LNCAP (cell line): ENCODE data around the gene MMP26.

Experiments
- TF ChIP-seq, protein P1 (sequence below): fragments of 450-650 bp; IDR thresholded peaks from 2 replicates; pipeline ENCODE4 v1.5.1; 2017; ENCODE audit warnings: mild to moderate bottlenecking

The MMP26 gene

GRCh38 chr11:4704054-4704789 lies at the start of gene MMP26:
Gene MMP26 (plus strand): TSS chr11:4704784.
- TF ChIP-seq, protein P1, sequence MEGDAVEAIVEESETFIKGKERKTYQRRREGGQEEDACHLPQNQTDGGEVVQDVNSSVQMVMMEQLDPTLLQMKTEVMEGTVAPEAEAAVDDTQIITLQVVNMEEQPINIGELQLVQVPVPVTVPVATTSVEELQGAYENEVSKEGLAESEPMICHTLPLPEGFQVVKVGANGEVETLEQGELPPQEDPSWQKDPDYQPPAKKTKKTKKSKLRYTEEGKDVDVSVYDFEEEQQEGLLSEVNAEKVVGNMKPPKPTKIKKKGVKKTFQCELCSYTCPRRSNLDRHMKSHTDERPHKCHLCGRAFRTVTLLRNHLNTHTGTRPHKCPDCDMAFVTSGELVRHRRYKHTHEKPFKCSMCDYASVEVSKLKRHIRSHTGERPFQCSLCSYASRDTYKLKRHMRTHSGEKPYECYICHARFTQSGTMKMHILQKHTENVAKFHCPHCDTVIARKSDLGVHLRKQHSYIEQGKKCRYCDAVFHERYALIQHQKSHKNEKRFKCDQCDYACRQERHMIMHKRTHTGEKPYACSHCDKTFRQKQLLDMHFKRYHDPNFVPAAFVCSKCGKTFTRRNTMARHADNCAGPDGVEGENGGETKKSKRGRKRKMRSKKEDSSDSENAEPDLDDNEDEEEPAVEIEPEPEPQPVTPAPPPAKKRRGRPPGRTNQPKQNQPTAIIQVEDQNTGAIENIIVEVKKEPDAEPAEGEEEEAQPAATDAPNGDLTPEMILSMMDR, result no peak

DNA sequence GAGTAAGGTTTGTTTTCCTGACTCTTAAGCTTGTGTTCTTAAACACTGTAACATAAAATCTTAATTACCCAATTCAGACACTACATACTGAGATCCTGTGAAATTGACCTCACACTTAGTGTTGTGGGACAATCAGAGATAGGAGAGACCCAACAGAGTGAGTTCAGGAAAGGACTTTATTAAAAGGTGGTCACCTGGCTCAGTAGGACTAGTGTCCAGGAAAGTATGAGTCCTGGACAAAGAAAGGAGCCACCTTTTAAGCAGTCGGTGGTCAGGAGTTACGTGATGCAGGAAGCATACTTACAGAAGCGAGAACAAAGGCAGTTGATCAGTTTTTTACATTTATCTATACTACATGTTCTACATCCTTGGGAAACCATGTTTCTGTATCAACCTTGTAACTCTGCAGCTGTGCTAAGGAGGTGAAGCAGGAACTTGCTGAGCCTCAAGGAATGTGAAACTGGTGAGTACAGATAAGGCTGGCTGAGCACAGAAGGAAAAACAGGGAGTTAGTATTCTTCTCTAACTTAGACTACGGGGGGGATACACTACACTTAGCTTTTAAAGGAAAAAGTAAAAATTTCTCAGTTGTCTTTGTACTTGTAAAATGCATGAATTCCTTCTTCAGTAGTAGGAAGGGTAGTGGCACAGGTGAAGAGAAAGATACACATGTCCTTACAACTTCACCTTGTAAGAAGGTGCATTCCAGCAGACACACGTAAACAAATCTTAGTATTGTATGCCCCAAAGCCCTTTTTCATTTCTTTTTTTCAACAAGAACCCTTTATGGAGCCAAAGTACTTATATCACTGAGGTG lies 45.7 kb upstream of the MMP26 start:
- TF ChIP-seq, protein P1, result no peak

- TF ChIP-seq, protein P1, result no peak
These were observed 41.7 kb upstream of the MMP26 start for GRCh38 chr11:4662876-4663275.

DNA sequence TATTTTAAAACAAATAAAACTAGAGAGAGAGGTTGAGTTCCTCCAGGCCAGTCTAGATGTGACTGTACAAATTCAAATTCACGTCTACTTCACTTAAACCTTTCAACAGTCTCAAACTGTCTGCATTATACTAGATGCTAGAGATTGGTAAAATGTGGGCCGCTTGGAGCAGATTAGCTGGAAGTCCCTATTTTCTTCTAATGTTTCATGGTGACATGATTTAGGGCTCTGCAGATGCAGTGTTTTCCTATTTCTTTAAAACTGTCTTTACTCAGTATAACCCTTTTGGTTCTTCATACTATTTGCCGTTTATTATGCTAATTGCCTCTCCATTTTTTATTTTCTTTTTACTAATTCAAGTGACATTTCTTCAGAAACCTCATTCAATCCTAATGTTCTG lies 40.4 kb upstream of the MMP26 start:
- TF ChIP-seq, protein P1, result no peak

- TF ChIP-seq, protein P1, result no peak
These were observed 39.8 kb upstream of the MMP26 start for GRCh38 chr11:4664786-4665185.

GRCh38 chr11:4665424-4665823 lies 39.2 kb upstream of the MMP26 start:
- TF ChIP-seq, protein P1, result no peak

GRCh38 chr11:4671741-4672140 lies 32.8 kb upstream of the MMP26 start:
- TF ChIP-seq, protein P1, result no peak
